H1 (cell line): ENCODE measurements around the gene OSBPL3.

Experiments used
- CHD2 ChIP-seq: IDR thresholded peaks from 2 replicates; pipeline ENCODE4 v1.6.1; 2012; ENCODE audit warnings: low read length, improper control_type of control experiment
- EZH2 ChIP-seq: fragments of 200-600 bp; sonication (generic); IDR thresholded peaks from 2 replicates; pipeline ENCODE4 v1.7.1; 2012; ENCODE audit warnings: low read depth, mild to moderate bottlenecking, moderate library complexity, low read length, inconsistent platforms; ENCODE audit not compliant: severe bottlenecking
- JUND ChIP-seq: IDR thresholded peaks from 2 replicates; pipeline ENCODE4 v1.6.1; 2011; ENCODE audit warnings: mild to moderate bottlenecking, improper control_type of control experiment, low read length
- KDM1A ChIP-seq: fragments of 200-600, 300-600 bp; sonication (generic); IDR thresholded peaks from 2 replicates; pipeline ENCODE4 v1.7.1; 2016; ENCODE audit warnings: mild to moderate bottlenecking, low read length, borderline replicate concordance
- NRF1 ChIP-seq: IDR thresholded peaks from 2 replicates; pipeline ENCODE4 v1.6.1; 2011; ENCODE audit warnings: mild to moderate bottlenecking, low read depth, low read length, improper control_type of control experiment
- POLR2A ChIP-seq, 2 experiments: IDR thresholded peaks; 1 replicate in 1 of 2; 2 replicates in 1 of 2; pipeline ENCODE4 v1.6.1; 2011; ENCODE audit warnings: low read depth in 2 of 2, low read length in 2 of 2, mild to moderate bottlenecking in 2 of 2; ENCODE audit errors: control extremely low read depth in 1 of 2
- SIN3A ChIP-seq, 2 experiments: IDR thresholded peaks in 1 of 2; conservative IDR thresholded peaks in 1 of 2; 2 replicates each; pipeline ENCODE4 v1.6.1; 2011 to 2012; ENCODE audit warnings: low read length in 2 of 2, improper control_type of control experiment in 1 of 2, low read depth in 1 of 2, mild to moderate bottlenecking in 1 of 2
- TBP ChIP-seq: IDR thresholded peaks from 2 replicates; pipeline ENCODE4 v1.6.1; 2011; ENCODE audit warnings: low read depth, low read length, improper control_type of control experiment
- TCF12 ChIP-seq: IDR thresholded peaks from 2 replicates; pipeline ENCODE4 v1.6.1; 2011; ENCODE audit warnings: low read depth, mild to moderate bottlenecking, low read length
- YY1 ChIP-seq: IDR thresholded peaks from 2 replicates; pipeline ENCODE4 v1.6.1; 2011; ENCODE audit warnings: low read depth, mild to moderate bottlenecking, low read length
- ZNF274 ChIP-seq: IDR thresholded peaks from 2 replicates; pipeline ENCODE4 v1.7.0; 2012; ENCODE audit warnings: low read length, borderline replicate concordance; ENCODE audit errors: extremely low read depth
- TF ChIP-seq, protein P1 (sequence below), 3 experiments: IDR thresholded peaks; 1 replicate in 2 of 3; 2 replicates in 1 of 3; pipeline versions ENCODE4 v1.5.1 to v1.6.1; 2011; ENCODE audit warnings: low read length in 3 of 3, mild to moderate bottlenecking in 3 of 3, inconsistent platforms in 2 of 3, low read depth in 1 of 3, moderate library complexity in 1 of 3; ENCODE audit not compliant: insufficient read depth in 1 of 3; ENCODE audit errors: control extremely low read depth in 1 of 3
- TF ChIP-seq, protein P2 (sequence below): IDR thresholded peaks from 2 replicates; pipeline ENCODE4 v1.6.1; 2012; ENCODE audit warnings: inconsistent platforms

DNA sequence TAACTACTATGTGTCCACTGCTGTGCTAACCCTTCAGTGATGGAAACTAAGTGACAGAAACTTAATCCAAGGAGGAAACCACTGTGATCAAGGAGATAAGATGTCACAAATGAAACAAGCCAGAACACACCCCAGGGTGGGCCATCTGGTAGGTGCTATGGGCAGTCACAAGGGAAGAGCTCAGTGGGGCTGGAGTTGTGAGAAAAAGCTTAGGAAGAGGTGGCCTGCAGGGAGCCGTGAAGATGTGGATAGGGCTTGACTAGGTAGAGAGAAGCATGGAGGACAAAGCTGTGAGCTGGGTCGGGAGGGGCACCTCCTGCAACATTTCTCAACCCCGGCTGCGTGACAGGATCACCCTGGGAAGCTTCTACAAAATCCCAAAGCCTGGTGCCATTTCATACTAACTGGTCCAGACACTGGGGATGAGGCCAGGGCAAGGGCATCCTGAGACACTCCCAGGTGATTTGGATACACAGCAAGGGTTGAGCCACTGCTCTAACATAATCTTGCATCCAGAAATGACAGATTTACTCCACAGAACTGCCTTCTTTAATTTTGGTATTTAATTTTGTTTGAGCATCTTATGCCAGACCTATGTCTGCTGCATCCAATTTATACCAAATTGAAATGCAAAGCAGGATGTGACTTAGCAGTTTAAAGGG lies 69.3 kb downstream of the OSBPL3 start:
- no peak for TF ChIP-seq JUND
- no peak for TF ChIP-seq SIN3A (conservative IDR thresholded peaks at IDR 0.05 in 1 of 2, IDR thresholded peaks at IDR 0.05 in 1 of 2; ENCODE audit: low read depth in 1 of 2, low read length in 2 of 2)
- TF ChIP-seq, protein P1, sequence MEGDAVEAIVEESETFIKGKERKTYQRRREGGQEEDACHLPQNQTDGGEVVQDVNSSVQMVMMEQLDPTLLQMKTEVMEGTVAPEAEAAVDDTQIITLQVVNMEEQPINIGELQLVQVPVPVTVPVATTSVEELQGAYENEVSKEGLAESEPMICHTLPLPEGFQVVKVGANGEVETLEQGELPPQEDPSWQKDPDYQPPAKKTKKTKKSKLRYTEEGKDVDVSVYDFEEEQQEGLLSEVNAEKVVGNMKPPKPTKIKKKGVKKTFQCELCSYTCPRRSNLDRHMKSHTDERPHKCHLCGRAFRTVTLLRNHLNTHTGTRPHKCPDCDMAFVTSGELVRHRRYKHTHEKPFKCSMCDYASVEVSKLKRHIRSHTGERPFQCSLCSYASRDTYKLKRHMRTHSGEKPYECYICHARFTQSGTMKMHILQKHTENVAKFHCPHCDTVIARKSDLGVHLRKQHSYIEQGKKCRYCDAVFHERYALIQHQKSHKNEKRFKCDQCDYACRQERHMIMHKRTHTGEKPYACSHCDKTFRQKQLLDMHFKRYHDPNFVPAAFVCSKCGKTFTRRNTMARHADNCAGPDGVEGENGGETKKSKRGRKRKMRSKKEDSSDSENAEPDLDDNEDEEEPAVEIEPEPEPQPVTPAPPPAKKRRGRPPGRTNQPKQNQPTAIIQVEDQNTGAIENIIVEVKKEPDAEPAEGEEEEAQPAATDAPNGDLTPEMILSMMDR (IDR thresholded peaks at IDR 0.05; ENCODE audit: control extremely low read depth in 1 of 3, insufficient read depth in 1 of 3, low read depth in 1 of 3, low read length in 3 of 3): no peak
- no peak for TF ChIP-seq TBP
- TF ChIP-seq POLR2A (IDR thresholded peaks at IDR 0.05; ENCODE audit: control extremely low read depth in 1 of 2, low read depth in 2 of 2, low read length in 2 of 2): no peak
- TF ChIP-seq KDM1A: no peak
- no peak for TF ChIP-seq ZNF274
- TF ChIP-seq, protein P2, sequence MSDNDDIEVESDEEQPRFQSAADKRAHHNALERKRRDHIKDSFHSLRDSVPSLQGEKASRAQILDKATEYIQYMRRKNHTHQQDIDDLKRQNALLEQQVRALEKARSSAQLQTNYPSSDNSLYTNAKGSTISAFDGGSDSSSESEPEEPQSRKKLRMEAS: no peak
- no peak for TF ChIP-seq EZH2
- TF ChIP-seq CHD2: no peak
- no peak for TF ChIP-seq TCF12
- TF ChIP-seq YY1: no peak
- no peak for TF ChIP-seq NRF1
